SK-N-SH (cell line): ENCODE results near the gene DSCAML1. TPM values are rescaled to one million over a fixed set of nuclear protein-coding genes. Genes with fewer than 3 reads are reported as not detected.

Experiments used
- CTCF ChIA-PET: fragments of 300-600, 350-600 bp; formaldehyde crosslinking; extraction: SDS; loops from one replicate; lab custom pipeline; 2021; lab: Yijun Ruan, JAX
- POLR2A ChIA-PET: fragments of 350-600 bp; sonication (Branson Sonifier 250); formaldehyde crosslinking; extraction: SDS; loops from one replicate; lab custom pipeline; 2020; ENCODE audit warnings: antibody characterized with exemption, inconsistent platforms; lab: Yijun Ruan, JAX
- DNase-seq: peaks from one replicate; pipeline ENCODE4 v3.0.0; 2012
- H2AFZ ChIP-seq: fragments of 200-600 bp; sonication (generic); 2 replicates; pipeline ENCODE4 v1.8.1; 2016; ENCODE audit warnings: antibody characterized with exemption, mild to moderate bottlenecking, low read depth
- H3F3A ChIP-seq: fragments of 200-600 bp; sonication (generic); replicated peaks from 2 replicates; pipeline ENCODE3; 2016; ENCODE audit warnings: antibody characterized with exemption, mild to moderate bottlenecking; ENCODE audit not compliant: insufficient read depth
- H3K27ac ChIP-seq, 2 experiments: fragments of 200-500 bp in 1 of 2; fragments of 200-600 bp in 1 of 2; sonication (Bioruptor generic) in 1 of 2; sonication (generic), shearing (Covaris generic) in 1 of 2; 2 replicates each; pipeline versions ENCODE4 v1.5.1 to v1.6.1; 2014 to 2016; ENCODE audit warnings: low read depth in 2 of 2, inconsistent platforms in 1 of 2, low read length in 1 of 2, mild to moderate bottlenecking in 1 of 2, mixed read lengths in 1 of 2
- H3K27me3 ChIP-seq: fragments of 200-600 bp; sonication (generic), shearing (Covaris generic); 2 replicates; pipeline ENCODE4 v1.6.1; 2016; ENCODE audit warnings: mixed run types; ENCODE audit not compliant: insufficient read depth
- H3K36me3 ChIP-seq, 2 experiments: fragments of 200-500 bp in 1 of 2; fragments of 200-600 bp in 1 of 2; sonication (Bioruptor generic) in 1 of 2; sonication (generic) in 1 of 2; replicated peaks in 1 of 2; 2 replicates each; pipeline versions ENCODE3 to v1.5.1; 2014 to 2016; ENCODE audit warnings: low read length in 1 of 2, mild to moderate bottlenecking in 1 of 2; ENCODE audit not compliant: insufficient read depth in 2 of 2, control insufficient read depth in 1 of 2
- H3K4me1 ChIP-seq, 2 experiments: fragments of 200-500 bp in 1 of 2; fragments of 200-600 bp in 1 of 2; sonication (Bioruptor generic) in 1 of 2; sonication (generic), shearing (Covaris generic) in 1 of 2; 2 replicates each; pipeline versions ENCODE4 v1.5.1 to v1.6.1; 2014 to 2016; ENCODE audit warnings: low read depth in 1 of 2, low read length in 1 of 2, mixed run types in 1 of 2; ENCODE audit not compliant: insufficient read depth in 2 of 2, control insufficient read depth in 1 of 2
- H3K4me2 ChIP-seq: fragments of 200-600 bp; sonication (generic), shearing (Covaris generic); 2 replicates; pipeline ENCODE4 v1.6.1; 2017; ENCODE audit warnings: mixed run types
- H3K4me3 ChIP-seq, 2 experiments: fragments of 200-500 bp in 1 of 2; fragments of 200-600 bp in 1 of 2; sonication (Bioruptor generic) in 1 of 2; sonication (generic), shearing (Covaris generic) in 1 of 2; 2 replicates each; pipeline versions ENCODE4 v1.5.1 to v1.8.1; 2014 to 2016; ENCODE audit warnings: low read depth in 2 of 2, inconsistent platforms in 1 of 2, low read length in 1 of 2, mild to moderate bottlenecking in 1 of 2, mixed read lengths in 1 of 2, moderate library complexity in 1 of 2
- H3K79me2 ChIP-seq: fragments of 200-600 bp; sonication (generic); 2 replicates; pipeline ENCODE4 v1.8.1; 2017; ENCODE audit warnings: mild to moderate bottlenecking; ENCODE audit not compliant: insufficient read depth
- H3K9ac ChIP-seq: fragments of 200-600 bp; sonication (generic); 2 replicates; pipeline ENCODE4 v1.6.1; 2017; ENCODE audit warnings: mixed run types
- H3K9me2 ChIP-seq: fragments of 200-600 bp; sonication (generic); 2 replicates; pipeline ENCODE4 v1.6.1; 2017; ENCODE audit warnings: mixed run types
- H3K9me3 ChIP-seq: fragments of 200-600 bp; sonication (generic); 2 replicates; pipeline ENCODE4 v1.6.1; 2017; ENCODE audit warnings: mixed run types, mild to moderate bottlenecking, moderate library complexity
- H4K20me1 ChIP-seq: fragments of 200-600 bp; sonication (generic); 2 replicates; pipeline ENCODE4 v1.6.1; 2017; ENCODE audit warnings: mild to moderate bottlenecking, mixed run types; ENCODE audit not compliant: insufficient read depth
- FOXM1 ChIP-seq: IDR thresholded peaks from 2 replicates; pipeline ENCODE4 v1.4.0; 2012; ENCODE audit warnings: low read depth, mild to moderate bottlenecking
- JUND ChIP-seq: IDR thresholded peaks from 2 replicates; pipeline ENCODE4 v1.4.0; 2012
- MEF2A ChIP-seq: IDR thresholded peaks from 2 replicates; pipeline ENCODE4 v1.4.0; 2012; ENCODE audit warnings: low read depth, borderline replicate concordance
- NRF1 ChIP-seq: IDR thresholded peaks from 2 replicates; pipeline ENCODE4 v1.6.1; 2012; ENCODE audit warnings: low read depth, mild to moderate bottlenecking, low read length
- POLR2AphosphoS5 ChIP-seq: IDR thresholded peaks from 2 replicates; pipeline ENCODE4 v1.6.1; 2012; ENCODE audit warnings: low read depth, low read length
- WGBS: methylation state at CpG from one replicate; pipeline ENCODE4 v1.1.6; 2017; ENCODE audit warnings: low lambda C conversion rate; 5-methylcytosine and 5-hydroxymethylcytosine counted together
- polyA plus RNA-seq, 3 experiments: library from polyadenylated mRNA; depleted of rRNA; stranded (reverse); fragments of >200 nt; gene quantifications; 2 replicates each; pipeline ENCODE4 v1.2.3, GENCODE V29; 2012
- TF ChIP-seq, protein P1 (sequence below): IDR thresholded peaks from 2 replicates; pipeline ENCODE4 v1.6.1; 2012; ENCODE audit warnings: mild to moderate bottlenecking, low read depth, low read length, moderate library complexity
- TF ChIP-seq, protein P2 (sequence below): fragments of 150-350 bp; IDR thresholded peaks from 2 replicates; pipeline ENCODE4 v1.6.1; 2016; ENCODE audit warnings: mild to moderate bottlenecking, low read depth, low read length

The DSCAML1 gene
- polyA plus RNA-seq, 1 of the 3 experiments (the other 2 are of a cell fraction) = not detected

DNA sequence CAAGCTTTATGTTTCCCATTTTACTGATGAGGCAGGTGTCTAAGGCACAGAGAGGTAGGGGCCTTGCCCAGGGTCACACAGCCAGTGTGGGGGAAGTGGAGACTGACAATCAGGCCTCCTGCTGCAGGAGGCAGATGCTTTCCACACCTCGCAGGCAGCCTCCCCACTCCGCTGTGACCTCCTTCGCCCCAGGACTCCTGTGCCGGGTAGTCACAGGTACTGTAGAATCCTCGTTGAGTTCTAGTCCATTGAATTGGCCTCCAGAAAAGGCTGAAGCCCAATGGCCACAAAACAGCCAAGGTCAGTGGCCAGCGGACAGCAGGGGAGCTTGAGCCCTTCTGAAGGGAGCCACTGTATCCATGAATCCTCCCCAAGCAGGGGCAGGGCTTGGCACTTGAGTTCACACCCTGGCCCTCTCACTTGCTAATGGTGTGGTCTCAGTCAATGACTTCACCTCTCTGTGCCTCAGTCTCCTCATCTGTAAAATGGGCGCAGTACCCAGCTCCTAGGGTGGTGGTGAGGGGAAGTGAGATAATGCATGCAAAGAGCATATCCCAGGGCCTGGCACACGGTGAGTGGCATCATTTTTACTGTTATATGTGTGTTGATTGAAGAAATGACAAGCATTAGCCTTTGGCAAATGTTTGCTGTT lies 28.6 kb upstream of the DSCAML1 start (continued):
- TF ChIP-seq, protein P1, sequence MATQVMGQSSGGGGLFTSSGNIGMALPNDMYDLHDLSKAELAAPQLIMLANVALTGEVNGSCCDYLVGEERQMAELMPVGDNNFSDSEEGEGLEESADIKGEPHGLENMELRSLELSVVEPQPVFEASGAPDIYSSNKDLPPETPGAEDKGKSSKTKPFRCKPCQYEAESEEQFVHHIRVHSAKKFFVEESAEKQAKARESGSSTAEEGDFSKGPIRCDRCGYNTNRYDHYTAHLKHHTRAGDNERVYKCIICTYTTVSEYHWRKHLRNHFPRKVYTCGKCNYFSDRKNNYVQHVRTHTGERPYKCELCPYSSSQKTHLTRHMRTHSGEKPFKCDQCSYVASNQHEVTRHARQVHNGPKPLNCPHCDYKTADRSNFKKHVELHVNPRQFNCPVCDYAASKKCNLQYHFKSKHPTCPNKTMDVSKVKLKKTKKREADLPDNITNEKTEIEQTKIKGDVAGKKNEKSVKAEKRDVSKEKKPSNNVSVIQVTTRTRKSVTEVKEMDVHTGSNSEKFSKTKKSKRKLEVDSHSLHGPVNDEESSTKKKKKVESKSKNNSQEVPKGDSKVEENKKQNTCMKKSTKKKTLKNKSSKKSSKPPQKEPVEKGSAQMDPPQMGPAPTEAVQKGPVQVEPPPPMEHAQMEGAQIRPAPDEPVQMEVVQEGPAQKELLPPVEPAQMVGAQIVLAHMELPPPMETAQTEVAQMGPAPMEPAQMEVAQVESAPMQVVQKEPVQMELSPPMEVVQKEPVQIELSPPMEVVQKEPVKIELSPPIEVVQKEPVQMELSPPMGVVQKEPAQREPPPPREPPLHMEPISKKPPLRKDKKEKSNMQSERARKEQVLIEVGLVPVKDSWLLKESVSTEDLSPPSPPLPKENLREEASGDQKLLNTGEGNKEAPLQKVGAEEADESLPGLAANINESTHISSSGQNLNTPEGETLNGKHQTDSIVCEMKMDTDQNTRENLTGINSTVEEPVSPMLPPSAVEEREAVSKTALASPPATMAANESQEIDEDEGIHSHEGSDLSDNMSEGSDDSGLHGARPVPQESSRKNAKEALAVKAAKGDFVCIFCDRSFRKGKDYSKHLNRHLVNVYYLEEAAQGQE = no peak
- no peak for TF ChIP-seq FOXM1
- no peak for TF ChIP-seq JUND
- TF ChIP-seq, protein P2, sequence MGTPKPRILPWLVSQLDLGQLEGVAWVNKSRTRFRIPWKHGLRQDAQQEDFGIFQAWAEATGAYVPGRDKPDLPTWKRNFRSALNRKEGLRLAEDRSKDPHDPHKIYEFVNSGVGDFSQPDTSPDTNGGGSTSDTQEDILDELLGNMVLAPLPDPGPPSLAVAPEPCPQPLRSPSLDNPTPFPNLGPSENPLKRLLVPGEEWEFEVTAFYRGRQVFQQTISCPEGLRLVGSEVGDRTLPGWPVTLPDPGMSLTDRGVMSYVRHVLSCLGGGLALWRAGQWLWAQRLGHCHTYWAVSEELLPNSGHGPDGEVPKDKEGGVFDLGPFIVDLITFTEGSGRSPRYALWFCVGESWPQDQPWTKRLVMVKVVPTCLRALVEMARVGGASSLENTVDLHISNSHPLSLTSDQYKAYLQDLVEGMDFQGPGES = no peak
- no peak for TF ChIP-seq POLR2AphosphoS5

DNA sequence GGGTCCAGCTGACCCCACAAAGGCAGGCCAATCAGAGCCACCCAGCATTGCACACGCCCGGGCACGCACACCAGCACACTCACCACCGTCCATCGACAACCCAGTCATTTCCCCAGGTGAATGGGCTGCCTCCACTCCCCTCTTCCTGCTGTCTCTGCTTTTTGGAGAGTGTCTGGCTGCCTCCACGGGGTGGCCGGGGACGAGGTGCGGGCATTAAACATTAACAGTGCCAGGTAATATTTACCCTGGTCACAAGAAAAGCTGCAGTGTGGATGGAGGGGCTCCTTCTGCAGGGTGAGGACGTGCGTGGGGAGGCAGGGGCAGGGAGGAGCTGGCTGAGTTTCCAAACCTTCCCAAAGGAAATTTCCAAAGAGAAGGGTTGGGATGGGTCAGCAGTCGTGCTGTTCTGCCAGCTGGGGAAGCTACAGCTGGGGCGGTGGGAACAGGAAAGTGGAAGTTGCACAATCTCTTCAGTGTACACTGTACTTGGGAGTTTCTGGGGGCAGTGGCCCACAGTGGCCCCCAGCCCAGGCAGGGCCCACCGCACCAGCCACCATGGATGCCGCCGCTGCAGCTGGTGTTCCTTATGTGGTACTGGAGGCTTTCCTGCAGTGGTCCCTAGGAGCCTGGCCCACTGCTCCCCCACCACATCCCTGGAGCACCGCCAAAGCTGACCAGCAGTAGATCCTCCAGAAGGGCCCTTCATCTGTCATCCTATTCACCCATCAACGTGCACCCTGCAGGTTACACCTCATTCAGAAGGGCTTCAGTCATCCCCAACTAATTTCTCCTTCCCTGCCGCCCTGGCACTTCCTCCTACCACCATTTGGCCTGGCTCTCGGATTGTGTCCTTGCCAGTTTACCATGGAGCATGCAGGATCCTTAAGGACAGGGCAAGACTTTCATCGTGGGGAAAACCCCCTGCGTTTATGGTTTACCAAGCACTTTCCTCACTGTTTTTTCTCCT lies 27.8 kb upstream of the DSCAML1 start, which contains the start of gene FXYD2:
Gene FXYD2 (minus strand): TSS at position 174 of the 967 bp plus-strand sequence. CDS start 66 bp downstream, at position 108.
- no peak for DNase-seq
- H3K79me2 ChIP-seq = no peaks in the 10 kb centered on the region
- H2AFZ ChIP-seq = no peak within 1 kb of the TSS
- H3K9me3 ChIP-seq = no peaks in the 10 kb centered on the region
- no peaks in the 10 kb centered on the region for H4K20me1 ChIP-seq
- H3K4me2 ChIP-seq = no peak within 1 kb of the TSS
- no peak within 1 kb of the TSS for H3K4me3 ChIP-seq
- TF ChIP-seq MEF2A (no peak), NRF1 (no peak), FOXM1 (no peak)
- no peak within 1 kb of the TSS for H3K9ac ChIP-seq
- 70% methylated on average over 19 of the region's 22 CpGs for WGBS
- POLR2A ChIA-PET = interaction anchor here (1.1 kb wide), 1 partner anchor 122 kb away, joined by 3 read pairs; no protein-coding TSS in a partner anchor
- H3F3A ChIP-seq = no peaks in the 10 kb centered on the region
- H3K4me1 ChIP-seq = no peaks in the 10 kb centered on the region; a peak in 2 of 4 replicates
- H3K27me3 ChIP-seq = no peaks in the 10 kb centered on the region
- H3K27ac ChIP-seq = no peak within 1 kb of the TSS
- H3K36me3 ChIP-seq = no peaks in the 10 kb centered on the region
- no peaks in the 10 kb centered on the region for H3K9me2 ChIP-seq
- CTCF ChIA-PET = interaction anchor here (1.2 to 25.9 kb wide), 7 partner anchors 9 to 399 kb away, joined by 3 to 481 read pairs (median 23); no protein-coding TSS in a partner anchor
